K562 (cell line): Measurements from ENCODE around the gene CLK3. TPM values are rescaled to one million over a fixed set of nuclear protein-coding genes. Genes with fewer than 3 reads are reported as not detected.

Experiments used
- ARID3A ChIP-seq: IDR thresholded peaks from 2 replicates; pipeline ENCODE4 v1.6.1; 2012; ENCODE audit warnings: low read depth, low read length, improper control_type of control experiment, borderline replicate concordance
- BRCA1 ChIP-seq, 2 experiments: fragments of 450-650 bp in 1 of 2; sonication (generic) in 1 of 2; formaldehyde crosslinking in 1 of 2; IDR thresholded peaks; 2 replicates each; pipeline versions ENCODE4 v1.5.0 to v1.6.1; 2017 to 2020; ENCODE audit warnings: mild to moderate bottlenecking in 1 of 2, missing genetic modification reagents in 1 of 2
- CLOCK ChIP-seq: fragments of 250-450 bp; sonication (Bioruptor Pico); IDR thresholded peaks from 2 replicates; pipeline ENCODE4 v1.4.0; 2020; ENCODE audit warnings: mild to moderate bottlenecking, moderate library complexity, borderline replicate concordance
- JUND ChIP-seq, 2 experiments: IDR thresholded peaks; 2 replicates in 1 of 2; 3 replicates in 1 of 2; pipeline ENCODE4 v1.6.1; 2011; ENCODE audit warnings: borderline replicate concordance in 2 of 2, low read depth in 2 of 2, low read length in 2 of 2, improper control_type of control experiment in 1 of 2, missing biosample characterization in 1 of 2, missing genetic modification characterization in 1 of 2, missing genetic modification reagents in 1 of 2
- NELFE ChIP-seq: IDR thresholded peaks from 2 replicates; pipeline ENCODE4 v1.6.1; 2011; ENCODE audit warnings: mild to moderate bottlenecking; ENCODE audit not compliant: insufficient read depth, insufficient read length
- PCBP1 ChIP-seq: fragments of 200-400 bp; formaldehyde crosslinking; IDR thresholded peaks from 2 replicates; pipeline ENCODE4 v1.6.1; 2018; ENCODE audit warnings: mild to moderate bottlenecking, low read depth, low read length; ENCODE audit not compliant: poor library complexity, severe bottlenecking
- POLR2AphosphoS2 ChIP-seq: IDR thresholded peaks from 2 replicates; pipeline ENCODE4 v1.6.1; 2012; ENCODE audit warnings: low read length, improper control_type of control experiment
- ZFX ChIP-seq: sonication (generic); formaldehyde crosslinking; IDR thresholded peaks from 2 replicates; pipeline ENCODE4 v1.8.0; 2022; ENCODE audit warnings: mild to moderate bottlenecking, missing genetic modification reagents, moderate library complexity
- ZNF232 ChIP-seq: sonication (generic); formaldehyde crosslinking; IDR thresholded peaks from 2 replicates; pipeline ENCODE4 v1.8.0; 2022; ENCODE audit warnings: mild to moderate bottlenecking, missing genetic modification reagents
- ZNF699 ChIP-seq: fragments of 250-450 bp; sonication (Bioruptor Pico); IDR thresholded peaks from 2 replicates; pipeline ENCODE4 v1.8.0; 2021; ENCODE audit warnings: mild to moderate bottlenecking, moderate library complexity; ENCODE audit not compliant: insufficient replicate concordance
- polyA plus RNA-seq, 8 experiments: library from polyadenylated mRNA; depleted of rRNA in 4 of 8; stranded (reverse) in 5 of 8; unstranded in 3 of 8; fragments of >200 nt; fragmentation: Nextera tagmentation in 2 of 8; fragmentation: Illumina TruSeq in 1 of 8; extraction: Ambion mirVana in 2 of 8; extraction: Trizol in 1 of 8; gene quantifications; 2 replicates each; pipeline versions ENCODE4 v1.2.1 to v1.2.3, GENCODE V29; 2011 to 2014; ENCODE audit warnings: inconsistent platforms in 1 of 8, missing spikeins in 1 of 8
- total RNA-seq, 7 experiments: library from RNA; depleted of rRNA in 6 of 7; stranded (reverse); fragments of >200 nt in 6 of 7; fragmentation: Illumina TruSeq in 2 of 7; extraction: Trizol in 2 of 7; gene quantifications; 2 replicates each; pipeline versions ENCODE4 v1.2.1 to v1.2.3, GENCODE V29; 2011 to 2021; ENCODE audit warnings: low replicate concordance in 1 of 7
- TF ChIP-seq, protein P1 (sequence below): fragments of 450-650 bp; IDR thresholded peaks from 2 replicates; pipeline ENCODE4 v1.6.1; 2018; ENCODE audit not compliant: partially characterized antibody
- TF ChIP-seq, protein P2 (sequence below): fragments of 450-650 bp; IDR thresholded peaks from 2 replicates; pipeline ENCODE4 v1.7.1; 2018; ENCODE audit warnings: mild to moderate bottlenecking, low read depth; ENCODE audit not compliant: partially characterized antibody

Gene CLK3
- total and polyA plus RNA-seq, 9 of the 15 experiments (the other 6 are each of a cell fraction or from before 2014, with no cell fraction given): 1.2 to 95.2 (median 51.7) TPM

- TF ChIP-seq, protein P1, sequence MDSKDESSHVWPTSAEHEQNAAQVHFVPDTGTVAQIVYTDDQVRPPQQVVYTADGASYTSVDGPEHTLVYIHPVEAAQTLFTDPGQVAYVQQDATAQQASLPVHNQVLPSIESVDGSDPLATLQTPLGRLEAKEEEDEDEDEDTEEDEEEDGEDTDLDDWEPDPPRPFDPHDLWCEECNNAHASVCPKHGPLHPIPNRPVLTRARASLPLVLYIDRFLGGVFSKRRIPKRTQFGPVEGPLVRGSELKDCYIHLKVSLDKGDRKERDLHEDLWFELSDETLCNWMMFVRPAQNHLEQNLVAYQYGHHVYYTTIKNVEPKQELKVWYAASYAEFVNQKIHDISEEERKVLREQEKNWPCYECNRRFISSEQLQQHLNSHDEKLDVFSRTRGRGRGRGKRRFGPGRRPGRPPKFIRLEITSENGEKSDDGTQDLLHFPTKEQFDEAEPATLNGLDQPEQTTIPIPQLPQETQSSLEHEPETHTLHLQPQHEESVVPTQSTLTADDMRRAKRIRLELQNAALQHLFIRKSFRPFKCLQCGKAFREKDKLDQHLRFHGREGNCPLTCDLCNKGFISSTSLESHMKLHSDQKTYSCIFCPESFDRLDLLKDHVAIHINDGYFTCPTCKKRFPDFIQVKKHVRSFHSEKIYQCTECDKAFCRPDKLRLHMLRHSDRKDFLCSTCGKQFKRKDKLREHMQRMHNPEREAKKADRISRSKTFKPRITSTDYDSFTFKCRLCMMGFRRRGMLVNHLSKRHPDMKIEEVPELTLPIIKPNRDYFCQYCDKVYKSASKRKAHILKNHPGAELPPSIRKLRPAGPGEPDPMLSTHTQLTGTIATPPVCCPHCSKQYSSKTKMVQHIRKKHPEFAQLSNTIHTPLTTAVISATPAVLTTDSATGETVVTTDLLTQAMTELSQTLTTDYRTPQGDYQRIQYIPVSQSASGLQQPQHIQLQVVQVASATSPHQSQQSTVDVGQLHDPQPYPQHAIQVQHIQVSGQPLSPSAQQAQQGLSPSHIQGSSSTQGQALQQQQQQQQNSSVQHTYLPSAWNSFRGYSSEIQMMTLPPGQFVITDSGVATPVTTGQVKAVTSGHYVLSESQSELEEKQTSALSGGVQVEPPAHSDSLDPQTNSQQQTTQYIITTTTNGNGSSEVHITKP: no peak
- no peak for TF ChIP-seq BRCA1 (IDR thresholded peaks at IDR 0.05)
- TF ChIP-seq BRCA1 (CRISPR knock-in tag; IDR thresholded peaks at IDR 0.05): no peak
- TF ChIP-seq NELFE: no peak
- no peak for TF ChIP-seq ZNF232 (CRISPR knock-in tag)
- no peak for TF ChIP-seq PCBP1
- TF ChIP-seq ZFX (CRISPR knock-in tag): no peak
- no peak for TF ChIP-seq POLR2AphosphoS2
- 0 out of 2 replicates have a peak, but pooled peaks have one; percentile 24 for TF ChIP-seq JUND (IDR thresholded peaks at IDR 0.05; ENCODE audit: borderline replicate concordance, low read depth, low read length)
- TF ChIP-seq JUND (tag; IDR thresholded peaks at IDR 0.05; ENCODE audit: borderline replicate concordance, low read depth, low read length): peak; percentile 14; the same call in 1 of the 3 replicates
- no peak for TF ChIP-seq ARID3A
- no peak for TF ChIP-seq ZNF699 (CRISPR knock-in tag)
- TF ChIP-seq, protein P2, sequence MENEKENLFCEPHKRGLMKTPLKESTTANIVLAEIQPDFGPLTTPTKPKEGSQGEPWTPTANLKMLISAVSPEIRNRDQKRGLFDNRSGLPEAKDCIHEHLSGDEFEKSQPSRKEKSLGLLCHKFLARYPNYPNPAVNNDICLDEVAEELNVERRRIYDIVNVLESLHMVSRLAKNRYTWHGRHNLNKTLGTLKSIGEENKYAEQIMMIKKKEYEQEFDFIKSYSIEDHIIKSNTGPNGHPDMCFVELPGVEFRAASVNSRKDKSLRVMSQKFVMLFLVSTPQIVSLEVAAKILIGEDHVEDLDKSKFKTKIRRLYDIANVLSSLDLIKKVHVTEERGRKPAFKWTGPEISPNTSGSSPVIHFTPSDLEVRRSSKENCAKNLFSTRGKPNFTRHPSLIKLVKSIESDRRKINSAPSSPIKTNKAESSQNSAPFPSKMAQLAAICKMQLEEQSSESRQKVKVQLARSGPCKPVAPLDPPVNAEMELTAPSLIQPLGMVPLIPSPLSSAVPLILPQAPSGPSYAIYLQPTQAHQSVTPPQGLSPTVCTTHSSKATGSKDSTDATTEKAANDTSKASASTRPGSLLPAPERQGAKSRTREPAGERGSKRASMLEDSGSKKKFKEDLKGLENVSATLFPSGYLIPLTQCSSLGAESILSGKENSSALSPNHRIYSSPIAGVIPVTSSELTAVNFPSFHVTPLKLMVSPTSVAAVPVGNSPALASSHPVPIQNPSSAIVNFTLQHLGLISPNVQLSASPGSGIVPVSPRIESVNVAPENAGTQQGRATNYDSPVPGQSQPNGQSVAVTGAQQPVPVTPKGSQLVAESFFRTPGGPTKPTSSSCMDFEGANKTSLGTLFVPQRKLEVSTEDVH: no peak
- TF ChIP-seq CLOCK: peak; percentile 67; the same call in 1 of the 2 replicates
Measured at GRCh38 chr15:74610302-74610951, 5.2 kb upstream of the CLK3 start (continued).
